GM12878 (cell line): ENCODE measurements around the gene TNFRSF1B. TPM values are rescaled to one million over a fixed set of nuclear protein-coding genes. Genes with fewer than 3 reads are reported as not detected.

Experiments
- ATAC-seq: fragments of 200-7000 bp; cut with Tn5 transposase; 3 replicates; pipeline ENCODE4 v1.9.1; 2020; ENCODE audit warnings: mild to moderate bottlenecking, moderate library complexity
- BruUV-seq: library from RNA; stranded (reverse); fragments of 400-500 nt; replicated peaks from 2 replicates; lab custom pipeline; 2021; lab: Mats Ljungman, UMichigan
- CTCF ChIA-PET: fragments of 300-600 bp; sonication (Branson Sonifier 250); formaldehyde crosslinking; extraction: SDS; loops from one replicate; lab custom pipeline; 2021; ENCODE audit warnings: inconsistent platforms; lab: Yijun Ruan, JAX
- POLR2A ChIA-PET: fragments of 350-600 bp; formaldehyde crosslinking; extraction: SDS; loops from one replicate; lab custom pipeline; 2021; ENCODE audit warnings: inconsistent platforms; lab: Charles Lee
- RAD21 ChIA-PET: fragments of 300-600 bp; sonication (Branson Sonifier 250); formaldehyde crosslinking; loops from one replicate; lab custom pipeline; 2023; ENCODE audit warnings: antibody characterized with exemption; ENCODE audit not compliant: unreplicated experiment; lab: Charles Lee
- SMC1A ChIA-PET: fragments of 300-600 bp; sonication (Branson Sonifier 250); formaldehyde crosslinking; loops from one replicate; lab custom pipeline; 2023; ENCODE audit not compliant: unreplicated experiment, uncharacterized antibody; lab: Charles Lee
- DNase-seq: peaks from one replicate; pipeline ENCODE4 v3.0.0-alpha.2; 2011; ENCODE audit warnings: low read depth, low spot score
- FAIRE-seq: peaks from 3 replicates; lab custom pipeline; 2011; peaks lifted over from hg19 to GRCh38; lab: Jason Lieb, UNC
- H2AFZ ChIP-seq: 2 replicates; pipeline ENCODE4 v1.6.0; 2011; ENCODE audit warnings: low read depth, low read length, control low read depth; ENCODE audit not compliant: control insufficient read depth
- H3K27ac ChIP-seq: 2 replicates; pipeline ENCODE4 v1.5.1; 2011; ENCODE audit warnings: control low read depth; ENCODE audit not compliant: control insufficient read depth, insufficient read depth
- H3K27me3 ChIP-seq, 2 experiments: replicated peaks in 1 of 2; 2 replicates each; pipeline versions ENCODE4 v1.6.0 to v1.6.1; 2011; ENCODE audit warnings: low read length in 1 of 2; ENCODE audit not compliant: control insufficient read depth in 2 of 2, insufficient read depth in 2 of 2
- H3K36me3 ChIP-seq, 2 experiments: 2 replicates each; pipeline ENCODE4 v1.5.1; 2011; ENCODE audit warnings: low read length in 1 of 2; ENCODE audit not compliant: control insufficient read depth in 2 of 2, insufficient read depth in 2 of 2
- H3K4me1 ChIP-seq: 2 replicates; pipeline ENCODE4 v1.6.1; 2011; ENCODE audit warnings: mild to moderate bottlenecking, low read length, moderate library complexity, mixed read lengths; ENCODE audit not compliant: control insufficient read depth, insufficient read depth
- H3K4me2 ChIP-seq: 2 replicates; pipeline ENCODE4 v1.6.0; 2011; ENCODE audit warnings: control low read depth; ENCODE audit not compliant: control insufficient read depth, insufficient read depth
- H3K4me3 ChIP-seq: fragments of 200-600 bp; sonication (generic); 2 replicates; pipeline ENCODE4 v1.5.1; 2016
- H3K79me2 ChIP-seq: 2 replicates; pipeline ENCODE4 v1.6.0; 2011; ENCODE audit warnings: low read length; ENCODE audit not compliant: control insufficient read depth, insufficient read depth
- H3K9ac ChIP-seq: 2 replicates; pipeline ENCODE4 v1.8.0; 2011; ENCODE audit warnings: low read length, control low read depth, mixed read lengths; ENCODE audit not compliant: control insufficient read depth, insufficient read depth
- H3K9me3 ChIP-seq: replicated peaks from 3 replicates; pipeline ENCODE4 v1.5.1; 2011; ENCODE audit warnings: mild to moderate bottlenecking, low read length; ENCODE audit not compliant: control insufficient read depth, insufficient read depth
- H4K20me1 ChIP-seq: 2 replicates; pipeline ENCODE4 v1.6.0; 2011; ENCODE audit not compliant: control insufficient read depth, insufficient read depth
- FOXK2 ChIP-seq: fragments of 450-650 bp; IDR thresholded peaks from 2 replicates; pipeline ENCODE4 v1.6.1; 2017; ENCODE audit warnings: mild to moderate bottlenecking, moderate library complexity
- MEF2A ChIP-seq: IDR thresholded peaks from 2 replicates; pipeline ENCODE4 v1.6.1; 2011; ENCODE audit warnings: low read depth, mild to moderate bottlenecking, low read length, moderate library complexity; ENCODE audit not compliant: insufficient read depth
- POLR2A ChIP-seq: IDR thresholded peaks from 2 replicates; pipeline ENCODE4 v1.6.1; 2011; ENCODE audit warnings: low read depth, mild to moderate bottlenecking, low read length
- USF2 ChIP-seq: IDR thresholded peaks from 2 replicates; pipeline ENCODE4 v1.6.1; 2011; ENCODE audit warnings: low read depth, low read length, improper control_type of control experiment, borderline replicate concordance
- WGBS: methylation state at CpG from one replicate; pipeline ENCODE4 v1.1.6; 2016; ENCODE audit warnings: low lambda C conversion rate; ENCODE audit not compliant: insufficient replicate concordance, insufficient coverage; ENCODE audit errors: missing lambda C conversion rate; 5-methylcytosine and 5-hydroxymethylcytosine counted together
- in situ Hi-C: fragments of 300-500 bp; cut with MboI; formaldehyde crosslinking; loops from 9 replicates; pipeline ENCODE4 v1.14.3; 2018; ENCODE audit warnings: mixed read lengths
- intact Hi-C: fragments of 100-400 bp; cut with micrococcal nuclease; formaldehyde crosslinking; loops from one replicate; pipeline ENCODE4 v1.14.2; 2022; ENCODE audit not compliant: unreplicated experiment
- polyA plus RNA-seq, 11 experiments: library from polyadenylated mRNA; depleted of rRNA in 4 of 11; unstranded in 6 of 11; stranded (reverse) in 5 of 11; fragments of >200 nt; fragmentation: Nextera tagmentation in 4 of 11; fragmentation: Illumina TruSeq in 1 of 11; extraction: Ambion mirVana in 4 of 11; extraction: Trizol in 1 of 11; gene quantifications; 1 replicate in 1 of 11; 2 replicates in 10 of 11; pipeline versions ENCODE4 v1.2.1 to v1.2.3, GENCODE V29; 2011 to 2016; ENCODE audit warnings: inconsistent platforms in 2 of 11, missing spikeins in 2 of 11, low read depth in 1 of 11
- total RNA-seq, 4 experiments: library from RNA; depleted of rRNA in 3 of 4; stranded (reverse); fragments of >200 nt in 3 of 4; fragmentation: Illumina TruSeq in 1 of 4; extraction: Trizol in 1 of 4; gene quantifications; 2 replicates each; pipeline versions ENCODE4 v1.2.1 to v1.2.3, GENCODE V29; 2013 to 2021

The TNFRSF1B gene
- total and polyA plus RNA-seq, 10 of the 15 experiments (the other 5 are each of a cell fraction or from before 2014, with no cell fraction given): 10.1 to 87.2 (median 37.3) TPM

GRCh38 chr1:12180903-12181302 lies 14.1 kb downstream of the TNFRSF1B start:
- peaks cover 10% of the 10 kb centered on the region in 2 experiments for H3K36me3 ChIP-seq
- WGBS: 87% methylated on average over 7 of the region's 7 CpGs
- peaks cover 41% of the 10 kb centered on the region for H3K4me1 ChIP-seq
- FAIRE-seq: no peak
- peaks cover 50% of the 10 kb centered on the region for H3K79me2 ChIP-seq
- H2AFZ ChIP-seq: no peak overlapping the region
- RAD21 ChIA-PET: no interaction called here
- H3K4me3 ChIP-seq: no peak overlapping the region
- intact Hi-C loops: no loop called here
- ATAC-seq: no peak
- H4K20me1 ChIP-seq: peaks cover 5% of the 10 kb centered on the region; the same call in 1 of the 2 replicates
- no TSS peak for BruUV-seq
- no peak for DNase-seq
- H3K27ac ChIP-seq: no peak overlapping the region
- POLR2A ChIA-PET: no interaction called here
- H3K9me3 ChIP-seq: no peaks in the 10 kb centered on the region
- peak; percentile 17; the same call in 1 of the 2 replicates for TF ChIP-seq POLR2A
- no peak for TF ChIP-seq USF2
- no peak for TF ChIP-seq MEF2A
- in situ Hi-C loops: no loop called here
- CTCF ChIA-PET: interaction anchor here (1.4 to 3.7 kb wide), 2 partner anchors 11 to 56 kb away, joined by 3 to 28 read pairs; no protein-coding TSS in a partner anchor
- SMC1A ChIA-PET: interaction anchor here (0.7 kb wide), 1 partner anchor 7 kb away, joined by 3 read pairs; no protein-coding TSS in a partner anchor
- H3K27me3 ChIP-seq: no peaks in the 10 kb centered on the region
- no peak overlapping the region for H3K9ac ChIP-seq
- H3K4me2 ChIP-seq: no peak overlapping the region

- Histone ChIP-seq H3K36me3 (peaks cover 10 to 12% of the 10 kb centered on the region in 2 experiments), H3K4me3 (no peak overlapping the region), H3K9me3 (no peaks in the 10 kb centered on the region), H3K27ac (no peak overlapping the region), H3K4me1 (peaks cover 41% of the 10 kb centered on the region), H2AFZ (no peak overlapping the region), H3K79me2 (peaks cover 47% of the 10 kb centered on the region), H4K20me1 (peaks cover 11% of the 10 kb centered on the region; the same call in 1 of the 2 replicates), H3K27me3 (no peaks in the 10 kb centered on the region), H3K9ac (no peak overlapping the region), H3K4me2 (no peak overlapping the region)
- BruUV-seq: no TSS peak
- in situ Hi-C loops (no loop called here), intact Hi-C loops (no loop called here)
- ATAC-seq: no peak
- ChIA-PET CTCF (interaction anchor here (0.6 to 3.7 kb wide), 4 partner anchors 18 to 311 kb away, joined by 3 to 28 read pairs (median 3); no protein-coding TSS in a partner anchor), SMC1A (interaction anchor here (0.7 to 2.7 kb wide), 3 partner anchors 8 to 57 kb away, joined by 3 to 26 read pairs (median 15); no protein-coding TSS in a partner anchor), POLR2A (interaction anchor here (0.6 to 0.9 kb wide), 2 partner anchors 33 to 49 kb away, joined by 3 to 4 read pairs; no protein-coding TSS in a partner anchor), RAD21 (interaction anchor here (3.6 kb wide), 1 partner anchor 33 kb away, joined by 8 read pairs; no protein-coding TSS in a partner anchor)
- 91% methylated on average over 7 of the region's 7 CpGs for WGBS
- FAIRE-seq: no peak
- no peak for DNase-seq
- TF ChIP-seq FOXK2 (no peak), POLR2A (peak; percentile 25; the same call in 1 of the 2 replicates)
Measured at GRCh38 chr1:12181568-12181967, 14.8 kb downstream of the TNFRSF1B start.
